G401 (cell line): ENCODE measurements around the gene HPN. TPM values are rescaled to one million over a fixed set of nuclear protein-coding genes. Genes with fewer than 3 reads are reported as not detected.
"Not testable (repeated sequence)": the region's sequence is repeated elsewhere in the genome, so short reads cannot be mapped to it uniquely, and the experiment has no call there.

Source experiments
- DNase-seq: peaks from one replicate; pipeline ENCODE4 v3.0.0-alpha.2; 2015; ENCODE audit warnings: low spot score
- in situ Hi-C: cut with HindIII; loops from 2 replicates; pipeline ENCODE4 v1.10.0; 2016; ENCODE audit warnings: low sequenced_read_pairs, mixed read lengths
- total RNA-seq: library from RNA; depleted of rRNA; stranded (reverse); fragments of >200 nt; shearing (Covaris generic); gene quantifications from 2 replicates; pipeline ENCODE4 v1.2.3, GENCODE V29; 2014

HPN gene
- total RNA-seq, 1 experiment from 2014 or later: not detected

DNA sequence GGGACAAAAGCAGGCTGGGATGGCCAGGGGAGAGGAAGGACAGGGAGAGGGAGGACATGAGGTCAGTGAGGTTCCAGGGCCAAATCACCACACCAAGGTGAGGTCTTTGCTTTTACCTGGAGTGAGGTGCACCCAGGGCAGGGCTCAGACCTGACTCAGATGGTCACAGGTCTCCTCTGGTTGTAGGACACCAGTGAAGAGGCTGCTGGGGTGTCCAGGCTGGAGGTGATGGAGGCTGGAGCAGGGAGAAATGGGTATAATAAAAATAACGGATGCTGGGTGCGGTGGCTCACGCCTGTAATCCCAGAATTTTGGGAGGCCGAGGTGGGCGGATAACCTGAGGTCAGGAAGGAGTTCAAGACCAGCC is 34.5 kb upstream of the HPN start:
- DNase-seq: no peak
- in situ Hi-C loops: no loop called here

DNA sequence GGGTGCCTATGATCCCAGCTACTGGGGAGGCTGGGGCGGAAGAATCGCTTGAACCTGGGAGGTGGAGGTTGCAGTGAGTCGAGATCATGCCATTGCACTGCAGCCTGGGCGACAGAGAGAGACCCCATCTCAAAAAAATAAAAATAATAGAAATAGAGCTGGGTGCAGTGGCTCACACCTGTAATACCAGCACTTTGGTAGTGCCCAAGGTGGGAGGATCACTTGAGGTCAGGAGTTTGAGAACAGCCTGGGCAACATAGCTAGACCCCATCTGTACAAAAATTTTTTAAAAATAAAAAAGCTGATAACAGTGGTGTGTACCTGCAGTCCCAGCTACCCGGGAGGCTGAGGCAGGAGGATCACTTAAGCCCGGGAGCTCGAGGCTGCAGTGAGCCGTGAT is 34.1 kb upstream of the HPN start:
- in situ Hi-C loops, DNase-seq: not testable (repeated sequence)

DNA sequence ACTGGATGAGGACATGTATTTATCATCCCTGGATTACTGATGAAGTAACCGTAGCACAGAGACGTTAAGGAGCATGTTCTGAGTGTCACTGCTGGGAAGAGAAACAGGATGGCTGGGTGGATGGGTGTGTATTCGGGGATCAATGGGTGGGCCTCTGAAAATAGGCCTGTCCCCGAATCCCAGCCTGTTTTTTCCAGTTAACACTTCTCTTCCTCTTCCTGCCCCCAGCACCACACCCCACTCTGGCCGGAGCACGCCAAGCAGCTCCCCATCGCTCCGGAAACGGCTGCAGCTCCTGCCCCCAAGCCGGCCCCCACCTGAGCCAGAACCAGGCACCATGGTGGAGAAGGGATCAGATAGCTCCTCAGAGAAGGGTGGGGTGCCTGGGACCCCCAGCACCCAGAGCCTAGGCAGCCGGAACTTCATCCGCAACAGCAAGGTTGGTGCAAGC is 32.6 kb upstream of the HPN start:
- in situ Hi-C loops: no loop called here
- no peak for DNase-seq

DNA sequence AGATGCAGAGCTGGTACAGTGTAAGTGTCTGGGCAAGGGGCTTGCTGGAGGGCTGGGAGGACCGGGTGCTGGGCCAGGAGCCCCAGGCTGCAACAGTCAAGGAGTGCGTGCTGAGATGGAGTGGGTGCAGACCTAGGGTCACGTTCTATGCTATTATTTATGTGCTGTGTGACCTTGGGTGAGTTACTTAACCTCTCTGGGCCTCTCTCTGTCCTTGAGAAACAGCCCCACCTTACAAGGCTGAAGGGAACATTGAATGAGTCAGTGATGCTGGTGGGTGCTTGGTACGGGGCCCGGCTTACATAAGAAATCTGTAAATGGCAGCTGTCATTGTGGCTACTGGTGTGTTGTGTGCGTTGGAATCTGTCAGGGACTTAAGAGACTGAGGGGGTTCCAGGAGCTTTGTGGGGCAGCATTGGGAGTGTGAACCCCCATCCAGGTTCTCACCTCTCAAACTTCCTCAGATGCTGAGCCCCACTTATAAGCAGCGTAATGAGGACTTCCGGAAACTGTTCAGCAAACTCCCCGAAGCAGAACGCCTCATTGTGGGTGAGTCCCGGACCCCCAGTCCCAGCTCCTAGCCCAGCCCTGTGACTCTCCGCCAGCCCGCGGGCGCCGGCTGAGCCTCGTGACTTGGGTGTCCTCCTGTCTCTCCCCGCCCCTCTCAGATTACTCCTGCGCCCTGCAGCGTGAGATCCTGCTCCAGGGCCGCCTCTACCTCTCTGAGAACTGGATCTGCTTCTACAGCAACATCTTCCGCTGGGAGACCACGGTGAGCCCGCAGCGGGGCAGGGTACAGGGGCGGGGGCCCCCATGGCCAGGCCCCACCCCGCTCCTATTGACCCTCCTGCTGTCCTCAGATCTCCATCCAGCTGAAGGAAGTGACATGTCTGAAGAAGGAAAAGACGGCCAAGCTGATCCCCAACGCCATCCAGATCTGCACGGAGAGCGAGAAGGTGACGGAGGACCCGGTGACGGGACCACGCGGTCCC is 31.8 kb upstream of the HPN start:
- no peak for DNase-seq
- in situ Hi-C loops: no loop called here

DNA sequence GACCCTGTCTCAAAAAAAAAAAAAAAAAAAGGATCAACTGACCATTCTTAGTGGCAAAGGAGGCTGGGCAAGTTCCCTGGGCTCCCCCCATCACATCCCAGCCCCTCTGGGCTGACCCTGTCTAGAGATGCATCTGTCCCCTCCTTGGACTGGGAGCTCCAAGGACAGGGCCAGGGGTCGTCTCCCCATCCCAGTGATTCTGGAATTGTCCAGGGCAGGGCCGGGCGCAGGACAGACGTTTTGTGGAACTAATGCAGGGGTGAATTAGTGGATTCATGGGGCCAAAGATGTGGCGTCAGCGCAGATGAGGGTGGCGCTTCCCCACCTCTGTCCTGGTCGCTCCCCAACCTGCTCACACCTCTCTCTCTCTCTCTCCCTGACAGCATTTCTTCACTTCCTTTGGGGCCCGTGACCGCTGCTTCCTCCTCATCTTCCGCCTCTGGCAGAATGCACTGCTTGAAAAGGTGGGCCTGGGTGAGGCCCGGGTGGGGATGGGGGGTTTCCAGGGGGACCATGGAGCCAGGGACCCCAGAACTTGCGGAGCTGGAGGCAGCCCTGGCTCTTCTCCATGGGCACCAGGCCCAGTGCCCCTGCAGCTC is 30.3 kb upstream of the HPN start:
- in situ Hi-C loops: no loop called here
- no peak for DNase-seq

DNA sequence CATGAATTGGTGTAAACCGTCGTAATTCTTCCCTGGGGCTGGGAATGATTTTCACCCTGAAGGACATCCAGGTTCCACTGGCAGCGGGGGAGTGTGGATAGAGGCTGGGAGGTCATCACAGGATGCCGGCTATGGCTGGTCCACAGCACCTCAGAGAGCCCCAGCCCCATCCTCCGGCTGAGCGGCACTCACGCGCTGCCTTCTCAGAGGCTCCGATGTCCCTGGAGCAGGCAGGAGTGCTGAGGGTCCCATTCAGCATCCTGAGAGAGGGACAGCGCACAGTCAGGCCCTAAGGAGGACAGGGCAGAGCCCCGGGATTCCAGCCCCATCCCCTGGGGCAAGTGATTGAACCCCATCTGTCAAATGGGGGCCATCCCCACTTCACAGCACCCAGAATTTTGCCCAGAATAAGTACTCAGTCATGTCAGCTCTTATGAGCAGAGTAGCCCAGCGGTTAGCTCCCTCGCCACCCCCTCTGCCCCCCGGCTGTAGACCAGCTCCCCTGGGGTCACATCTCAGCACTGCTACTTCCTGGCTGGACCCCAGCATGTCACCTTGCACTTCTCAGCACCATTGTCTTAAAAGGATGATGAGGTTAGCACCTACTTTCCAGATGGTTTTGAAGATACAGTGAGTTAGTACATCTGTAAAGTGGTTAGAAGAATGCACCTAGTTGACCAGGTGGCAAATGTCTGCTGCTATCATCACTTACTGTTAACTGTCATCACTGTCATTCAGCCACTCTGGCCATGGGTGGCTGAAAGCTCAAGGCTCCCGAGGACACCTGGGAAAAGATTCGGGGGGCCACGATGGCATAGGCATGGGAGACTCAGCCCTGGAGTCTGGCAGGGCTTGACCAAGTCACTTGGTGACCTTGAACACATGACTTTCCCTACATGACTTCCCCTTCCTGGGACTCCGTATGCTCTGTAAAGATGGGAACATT is 29.5 kb upstream of the HPN start:
- in situ Hi-C loops: no loop called here
- DNase-seq: no peak

DNA sequence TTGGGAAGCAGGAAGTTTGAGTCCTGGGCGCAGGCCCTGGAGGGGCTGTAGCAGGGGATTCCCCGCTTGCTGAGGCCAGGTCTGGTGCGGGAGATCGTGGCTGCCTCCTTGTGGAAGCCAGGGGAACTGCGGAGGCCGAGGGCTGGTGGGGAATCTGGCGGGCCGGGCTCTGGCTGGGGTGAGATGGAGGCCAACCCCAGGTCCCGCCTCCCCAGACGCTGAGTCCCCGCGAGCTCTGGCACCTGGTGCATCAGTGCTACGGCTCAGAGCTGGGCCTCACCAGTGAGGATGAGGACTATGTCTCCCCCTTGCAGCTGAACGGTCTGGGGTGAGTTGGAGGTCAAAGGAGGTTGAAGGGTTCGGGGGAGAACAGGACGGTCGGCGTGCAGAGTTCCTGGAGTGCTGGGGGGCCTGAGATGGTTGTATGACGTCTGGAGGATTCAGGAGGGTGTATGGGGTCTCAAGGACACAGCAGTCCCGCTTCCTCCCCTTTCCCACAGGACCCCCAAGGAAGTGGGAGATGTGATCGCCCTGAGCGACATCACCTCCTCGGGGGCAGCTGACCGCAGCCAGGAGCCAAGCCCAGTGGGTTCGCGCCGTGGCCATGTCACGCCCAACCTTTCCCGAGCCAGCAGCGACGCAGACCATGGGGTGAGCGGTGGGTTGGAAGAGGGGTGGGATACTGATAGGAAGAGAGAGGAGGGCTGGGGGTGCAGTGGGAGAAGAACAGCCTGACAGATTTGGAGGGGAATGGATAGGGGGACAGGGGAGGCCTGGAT is 28.3 kb upstream of the HPN start:
- in situ Hi-C loops: no loop called here
- DNase-seq: no peak

DNA sequence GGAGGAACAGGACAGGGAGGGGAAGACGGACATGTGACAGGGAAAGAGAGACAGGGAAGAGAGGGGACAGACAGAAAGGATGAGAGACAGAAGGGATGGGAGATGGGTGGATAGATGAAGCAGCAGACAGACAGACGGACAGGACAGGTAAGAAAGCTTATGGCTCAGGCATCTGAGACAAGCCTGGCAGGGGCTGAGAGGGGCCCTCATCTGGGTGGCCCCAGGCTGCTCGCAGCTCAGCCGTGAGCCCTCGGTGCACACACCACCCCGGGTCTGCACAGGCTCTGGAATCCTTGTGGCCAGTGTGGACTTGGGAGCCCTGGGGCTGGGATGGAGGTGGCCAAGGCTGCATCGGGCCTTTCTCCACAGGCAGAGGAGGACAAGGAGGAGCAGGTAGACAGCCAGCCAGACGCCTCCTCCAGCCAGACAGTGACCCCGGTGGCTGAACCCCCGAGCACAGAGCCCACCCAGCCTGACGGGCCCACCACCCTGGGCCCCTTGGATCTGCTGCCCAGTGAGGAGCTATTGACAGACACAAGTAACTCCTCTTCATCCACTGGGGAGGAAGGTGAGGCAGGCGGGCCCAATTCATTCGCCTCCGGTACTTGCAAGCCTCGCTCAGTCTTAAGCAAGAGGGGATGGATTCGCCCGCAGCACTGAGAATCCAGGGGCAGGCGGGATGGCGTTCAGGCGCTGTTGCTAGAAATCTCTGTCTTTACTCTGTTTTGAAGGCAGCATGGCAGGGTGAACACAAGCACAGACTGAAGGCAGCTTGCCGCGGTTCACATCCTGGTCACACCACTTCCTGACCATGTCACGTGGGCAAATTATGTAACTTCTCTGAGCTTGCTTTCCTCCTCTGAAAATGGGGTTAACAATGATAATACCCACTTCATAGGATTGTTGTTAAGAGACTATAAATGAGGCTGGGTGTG is 27.4 kb upstream of the HPN start:
- in situ Hi-C loops: no loop called here

DNA sequence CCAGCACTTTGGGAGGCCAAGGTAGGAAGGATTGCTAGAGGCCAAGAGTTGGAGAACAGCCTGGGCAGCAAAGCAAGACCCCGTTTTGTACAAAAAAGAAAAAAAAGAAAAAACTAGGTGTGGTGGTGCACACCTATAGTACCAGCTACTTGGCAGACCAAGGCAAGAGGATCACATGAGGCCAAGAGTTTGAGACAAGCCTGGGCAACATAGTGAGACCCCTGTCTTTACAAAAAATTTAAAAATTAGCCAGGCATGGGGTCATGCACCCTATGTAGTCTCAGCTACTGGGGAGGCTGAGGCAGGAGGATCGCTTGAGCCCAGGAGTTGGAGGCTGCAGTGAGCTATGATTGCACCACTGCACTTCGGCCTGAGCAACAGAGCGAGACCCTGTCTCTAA is 26.7 kb upstream of the HPN start:
- in situ Hi-C loops, DNase-seq: not testable (repeated sequence)

More for the DNA sequence above, 27.4 kb upstream of the HPN start:
- no peak for DNase-seq

DNA sequence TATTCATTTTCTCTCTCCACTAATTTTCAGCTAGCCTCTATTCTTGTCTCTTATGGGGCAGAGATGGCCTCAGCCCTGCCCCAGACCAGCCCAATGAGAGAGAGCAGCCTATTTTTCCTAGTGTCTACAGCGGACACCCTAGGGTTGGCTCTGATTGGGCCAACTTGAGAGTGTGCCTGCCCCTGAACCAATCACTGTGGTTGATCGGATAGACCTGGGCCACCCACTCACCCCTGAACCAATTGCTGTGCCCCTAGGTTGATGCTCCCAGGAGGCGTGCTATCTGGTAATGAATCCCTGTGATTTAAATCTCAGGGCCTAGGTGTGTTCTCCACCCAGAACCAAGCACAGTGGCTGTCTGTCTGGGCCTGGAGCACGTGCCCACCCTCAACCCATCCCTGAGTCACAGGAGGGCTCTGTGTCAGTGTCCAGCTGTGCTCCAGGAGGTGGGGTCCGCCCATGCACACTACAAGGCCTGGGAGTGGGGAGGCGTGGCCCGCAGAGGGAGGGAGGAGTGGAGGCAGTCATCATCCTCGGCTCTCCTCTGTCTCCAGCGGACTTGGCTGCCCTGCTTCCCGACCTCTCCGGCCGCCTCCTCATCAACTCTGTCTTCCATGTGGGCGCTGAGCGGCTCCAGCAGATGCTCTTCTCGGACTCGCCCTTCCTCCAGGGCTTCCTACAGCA is 26.1 kb upstream of the HPN start:
- in situ Hi-C loops: no loop called here
- DNase-seq: no peak

DNA sequence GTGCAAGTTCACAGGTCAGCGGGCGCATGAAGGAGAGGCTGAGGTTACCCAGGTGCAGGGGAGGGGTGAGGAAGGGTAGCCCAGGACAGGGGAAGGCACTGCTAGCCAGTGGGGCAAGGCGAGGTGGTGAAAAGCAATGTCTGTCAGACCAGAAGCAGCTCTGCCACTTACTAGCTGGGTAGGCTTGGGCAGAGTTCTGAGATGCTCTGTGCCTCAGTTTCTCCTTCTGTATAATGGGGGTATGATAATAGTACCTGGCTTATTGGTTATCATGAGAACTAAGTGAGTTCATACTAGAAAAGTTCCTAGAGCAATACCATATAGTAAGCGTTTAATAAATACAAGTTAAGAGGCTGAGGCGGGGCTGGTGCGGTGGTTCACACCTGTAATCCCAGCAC is 25.6 kb upstream of the HPN start:
- in situ Hi-C loops: no loop called here
- DNase-seq: no peak

DNA sequence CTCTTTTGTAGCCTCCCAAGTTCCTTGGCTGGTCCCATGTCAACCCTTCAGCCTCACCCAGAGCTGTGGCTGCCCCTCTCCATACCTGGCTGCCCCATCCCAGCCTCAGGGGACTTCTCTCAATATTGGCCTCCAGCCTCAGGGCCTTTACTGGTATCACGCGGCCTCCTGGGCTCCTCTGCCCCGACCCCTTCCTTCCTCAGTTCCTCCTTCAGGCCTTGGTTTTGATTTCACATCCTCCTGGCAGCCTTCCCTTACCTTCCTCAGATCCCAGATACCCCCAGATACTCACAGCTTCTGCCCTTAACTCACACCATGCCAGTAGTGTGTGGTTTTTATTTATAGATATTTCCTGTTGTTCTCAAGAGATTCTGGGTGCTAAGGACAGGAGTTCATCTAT is 24.0 kb upstream of the HPN start:
- in situ Hi-C loops: no loop called here

DNA sequence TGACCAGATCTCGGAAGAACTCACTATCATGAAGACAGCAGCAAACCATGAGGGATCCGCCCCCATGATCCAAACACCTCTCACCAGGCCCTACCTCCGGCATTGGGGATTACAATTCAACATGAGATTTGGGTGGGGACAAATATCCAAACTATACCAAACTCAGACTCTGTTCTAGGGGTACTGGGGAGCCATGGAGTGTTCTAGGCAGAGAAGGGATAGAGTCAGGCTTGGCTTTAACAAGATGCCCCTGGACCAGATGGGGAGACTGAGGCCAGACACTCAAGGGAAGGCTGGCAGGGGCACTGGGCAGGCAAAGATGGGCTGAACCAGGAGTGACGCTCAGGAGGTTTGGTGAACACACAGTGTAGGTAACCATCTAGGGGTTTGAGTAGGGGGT is 23.1 kb upstream of the HPN start:
- DNase-seq: no peak
- in situ Hi-C loops: no loop called here

More for the DNA sequence above, 24.0 kb upstream of the HPN start:
- DNase-seq: no peak

DNA sequence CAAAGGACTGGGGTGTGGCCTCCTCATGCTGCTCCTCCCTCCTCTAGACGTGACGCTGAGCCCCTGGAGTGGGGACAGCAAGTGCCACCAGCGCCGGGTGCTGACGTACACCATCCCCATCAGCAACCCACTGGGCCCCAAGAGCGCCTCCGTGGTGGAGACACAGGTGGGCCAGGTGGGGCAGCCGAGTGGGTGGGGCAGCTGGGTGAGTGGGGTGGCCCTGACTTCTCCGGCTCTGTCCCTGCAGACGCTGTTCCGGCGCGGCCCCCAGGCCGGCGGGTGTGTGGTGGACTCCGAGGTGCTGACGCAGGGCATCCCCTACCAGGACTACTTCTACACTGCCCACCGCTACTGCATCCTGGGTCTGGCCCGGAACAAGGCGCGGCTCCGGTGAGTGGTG is 22.4 kb upstream of the HPN start:
- DNase-seq: no peak
- in situ Hi-C loops: no loop called here

DNA sequence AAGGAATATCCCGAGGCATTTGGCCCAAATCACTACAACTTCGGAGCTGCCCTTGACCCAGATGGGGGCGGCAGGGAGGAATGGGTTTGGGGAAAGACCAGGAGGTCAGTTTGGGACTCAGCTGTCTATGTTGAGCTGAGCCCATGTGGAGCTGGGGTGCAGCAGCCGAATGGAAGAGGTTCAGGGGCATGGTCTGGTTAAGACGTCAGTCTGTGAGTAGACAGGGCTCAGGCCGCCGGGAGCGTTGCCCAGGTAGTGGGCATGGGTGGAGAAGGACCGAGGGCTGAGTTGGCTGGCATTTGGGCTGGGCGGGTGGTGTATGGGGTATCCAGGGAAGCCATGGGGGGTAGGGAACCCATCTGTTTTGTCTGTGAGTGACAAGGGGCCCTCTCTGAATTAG is 20.5 kb upstream of the HPN start:
- in situ Hi-C loops: no loop called here
- no peak for DNase-seq

DNA sequence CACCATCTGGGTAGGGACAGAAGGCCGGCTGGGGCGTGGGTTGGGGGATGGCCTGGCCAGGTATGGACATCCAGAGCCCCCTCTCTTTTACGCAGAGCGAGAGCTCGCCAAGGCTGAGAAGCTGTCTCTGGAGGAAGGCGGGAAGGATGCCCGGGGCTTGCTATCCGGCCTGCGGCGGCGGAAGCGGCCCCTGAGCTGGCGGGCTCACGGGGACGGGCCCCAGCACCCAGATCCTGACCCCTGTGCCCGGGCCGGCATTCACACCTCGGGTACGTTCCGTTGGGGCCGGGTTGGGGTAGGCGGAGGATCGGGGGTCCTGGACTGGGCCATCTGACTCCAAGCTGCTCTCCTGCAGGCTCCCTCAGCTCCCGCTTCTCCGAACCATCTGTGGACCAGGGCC is 19.9 kb upstream of the HPN start:
- DNase-seq: no peak
- in situ Hi-C loops: no loop called here

DNA sequence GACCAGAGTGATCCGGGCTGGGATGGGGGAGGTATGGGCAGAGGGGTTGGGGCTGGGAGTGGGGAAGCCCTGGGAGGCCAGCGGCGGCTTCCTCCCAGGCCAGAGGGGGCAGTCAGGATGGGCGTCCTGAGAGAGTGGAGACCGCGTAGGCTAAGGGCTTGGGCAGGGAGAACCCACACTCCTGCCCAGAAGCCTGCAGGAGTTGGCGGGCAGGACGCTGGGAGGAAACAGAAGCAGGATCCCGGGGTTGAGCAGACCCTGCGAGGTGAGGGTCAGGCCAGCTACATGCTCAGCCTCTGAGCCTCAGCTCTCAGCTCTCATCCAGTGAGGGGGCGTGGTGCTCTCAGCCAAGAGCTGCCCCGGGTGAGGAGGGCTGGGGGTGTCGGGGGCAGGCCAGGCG is 19.1 kb upstream of the HPN start:
- DNase-seq: no peak
- in situ Hi-C loops: no loop called here
